IMR-90 (cell line): ENCODE measurements around the gene TCERG1L. TPM values are rescaled to one million over a fixed set of nuclear protein-coding genes. Genes with fewer than 3 reads are reported as not detected.

Source experiments
- ATAC-seq: fragments of 200-7000 bp; cut with Tn5 transposase; 2 replicates; pipeline ENCODE4 v1.9.1; 2020; ENCODE audit warnings: low read depth, mild to moderate bottlenecking, moderate library complexity
- BruUV-seq: library from RNA; stranded (reverse); fragments of 400-500 nt; replicated peaks from 2 replicates; lab custom pipeline; 2021; lab: Mats Ljungman, UMichigan
- CTCF ChIA-PET: fragments of 300-600 bp; formaldehyde crosslinking; extraction: SDS; loops from one replicate; lab custom pipeline; 2021; ENCODE audit warnings: antibody characterized with exemption; lab: Yijun Ruan, JAX
- POLR2A ChIA-PET: fragments of 300-600 bp; sonication (Branson Sonifier 250); formaldehyde crosslinking; loops from one replicate; lab custom pipeline; 2022; ENCODE audit warnings: antibody characterized with exemption; ENCODE audit not compliant: unreplicated experiment; lab: Charles Lee
- DNase-seq: peaks from one replicate; pipeline ENCODE4 v3.0.0; 2013
- H2AFZ ChIP-seq: replicated peaks from 2 replicates; pipeline ENCODE3; 2013; ENCODE audit warnings: low read length, mild to moderate bottlenecking; ENCODE audit not compliant: poor library complexity
- H2AK5ac ChIP-seq: 2 replicates; pipeline ENCODE4 v1.6.1; 2013; ENCODE audit warnings: low read depth, low read length, inconsistent platforms
- H2AK9ac ChIP-seq: replicated peaks from 2 replicates; pipeline ENCODE3; 2013; ENCODE audit warnings: mild to moderate bottlenecking, low read depth, low read length, moderate library complexity; ENCODE audit not compliant: poor library complexity
- H2BK120ac ChIP-seq: 2 replicates; pipeline ENCODE4 v1.6.1; 2013; ENCODE audit warnings: low read depth, low read length, inconsistent platforms
- H2BK15ac ChIP-seq: 3 replicates; pipeline ENCODE4 v1.6.1; 2013; ENCODE audit warnings: low read depth, low read length, inconsistent platforms
- H2BK20ac ChIP-seq: 2 replicates; pipeline ENCODE4 v1.6.1; 2013; ENCODE audit warnings: low read depth, mild to moderate bottlenecking, inconsistent platforms, low read length, moderate library complexity
- H2BK5ac ChIP-seq: 2 replicates; pipeline ENCODE4 v1.6.1; 2013; ENCODE audit warnings: mild to moderate bottlenecking, low read depth, low read length, inconsistent platforms; ENCODE audit not compliant: poor library complexity, severe bottlenecking
- H3K14ac ChIP-seq: replicated peaks from 2 replicates; pipeline ENCODE4 v1.6.1; 2013; ENCODE audit warnings: low read depth, low read length, inconsistent platforms
- H3K18ac ChIP-seq: 2 replicates; pipeline ENCODE4 v1.6.1; 2013; ENCODE audit warnings: low read depth, low read length, control low read depth
- H3K23ac ChIP-seq: 2 replicates; pipeline ENCODE4 v1.6.1; 2013; ENCODE audit warnings: low read depth, low read length, inconsistent platforms
- H3K27ac ChIP-seq: 2 replicates; pipeline ENCODE4 v1.5.1; 2013; ENCODE audit warnings: mild to moderate bottlenecking, control low read depth, low read length; ENCODE audit not compliant: insufficient read depth
- H3K27me3 ChIP-seq: 2 replicates; pipeline ENCODE4 v1.6.1; 2013; ENCODE audit warnings: low read length; ENCODE audit not compliant: control insufficient read depth, insufficient read depth
- H3K36me3 ChIP-seq: 2 replicates; pipeline ENCODE4 v1.6.1; 2013; ENCODE audit warnings: low read length, mixed read lengths; ENCODE audit not compliant: control insufficient read depth, insufficient read depth
- H3K4ac ChIP-seq: 2 replicates; pipeline ENCODE4 v1.6.1; 2013; ENCODE audit warnings: low read depth, low read length, inconsistent platforms
- H3K4me1 ChIP-seq: 2 replicates; pipeline ENCODE4 v1.6.1; 2013; ENCODE audit warnings: low read length, mixed read lengths; ENCODE audit not compliant: control insufficient read depth, insufficient read depth
- H3K4me2 ChIP-seq: 2 replicates; pipeline ENCODE4 v1.6.1; 2013; ENCODE audit warnings: low read depth, mild to moderate bottlenecking, control low read depth, low read length, moderate library complexity
- H3K4me3 ChIP-seq: 2 replicates; pipeline ENCODE4 v1.5.1; 2013; ENCODE audit warnings: low read depth, mild to moderate bottlenecking, control low read depth, low read length, moderate library complexity; ENCODE audit not compliant: insufficient read depth
- H3K56ac ChIP-seq: 2 replicates; pipeline ENCODE4 v1.6.1; 2013; ENCODE audit warnings: low read length, inconsistent platforms; ENCODE audit not compliant: insufficient read depth; ENCODE audit errors: extremely low read depth
- H3K79me1 ChIP-seq, 2 experiments: 2 replicates each; pipeline ENCODE4 v1.6.1; 2013; ENCODE audit warnings: low read length in 2 of 2, inconsistent platforms in 1 of 2, low read depth in 1 of 2
- H3K9ac ChIP-seq: 2 replicates; pipeline ENCODE4 v1.6.1; 2013; ENCODE audit warnings: low read depth, low read length, control low read depth
- H3K9me1 ChIP-seq: 2 replicates; pipeline ENCODE4 v1.6.1; 2013; ENCODE audit warnings: low read length, inconsistent platforms; ENCODE audit not compliant: insufficient read depth
- H3K9me3 ChIP-seq: 2 replicates; pipeline ENCODE4 v1.6.1; 2013; ENCODE audit warnings: low read length; ENCODE audit not compliant: control insufficient read depth, insufficient read depth
- H4K20me1 ChIP-seq: 2 replicates; pipeline ENCODE4 v1.6.1; 2013; ENCODE audit warnings: low read length, inconsistent platforms; ENCODE audit not compliant: insufficient read depth
- H4K5ac ChIP-seq: 2 replicates; pipeline ENCODE4 v1.6.1; 2013; ENCODE audit warnings: mild to moderate bottlenecking, low read depth, low read length, control low read depth
- H4K8ac ChIP-seq, 2 experiments: 2 replicates each; pipeline ENCODE4 v1.6.1; 2013; ENCODE audit warnings: low read depth in 2 of 2, low read length in 2 of 2, control low read depth in 1 of 2, inconsistent platforms in 1 of 2
- H4K91ac ChIP-seq: 2 replicates; pipeline ENCODE4 v1.6.1; 2013; ENCODE audit warnings: low read depth, low read length, inconsistent platforms; ENCODE audit not compliant: insufficient read depth
- BHLHE40 ChIP-seq: fragments of 150-350 bp; IDR thresholded peaks from 2 replicates; pipeline ENCODE4 v1.6.1; 2016; ENCODE audit warnings: mild to moderate bottlenecking, low read depth, low read length
- CEBPB ChIP-seq: IDR thresholded peaks from 2 replicates; pipeline ENCODE4 v1.6.1; 2012; ENCODE audit warnings: low read depth, low read length, improper control_type of control experiment
- FOS ChIP-seq: fragments of 150-350 bp; IDR thresholded peaks from 2 replicates; pipeline ENCODE4 v1.6.1; 2016; ENCODE audit warnings: low read depth, low read length
- MAFK ChIP-seq: IDR thresholded peaks from 2 replicates; pipeline ENCODE4 v1.6.1; 2012; ENCODE audit warnings: low read depth, low read length, improper control_type of control experiment
- MXI1 ChIP-seq: IDR thresholded peaks from 2 replicates; pipeline ENCODE4 v1.6.1; 2012; ENCODE audit warnings: low read depth, mild to moderate bottlenecking, low read length, moderate library complexity, borderline replicate concordance
- POLR2A ChIP-seq: IDR thresholded peaks from 2 replicates; pipeline ENCODE4 v1.6.1; 2012; ENCODE audit warnings: mild to moderate bottlenecking, low read depth, low read length
- RFX5 ChIP-seq: IDR thresholded peaks from 2 replicates; pipeline ENCODE4 v1.8.0; 2012; ENCODE audit warnings: low read depth, mild to moderate bottlenecking, low read length, moderate library complexity
- SMC3 ChIP-seq: fragments of 150-350 bp; IDR thresholded peaks from 2 replicates; pipeline ENCODE4 v1.6.1; 2016; ENCODE audit warnings: low read depth, mild to moderate bottlenecking, antibody characterized with exemption, low read length, moderate library complexity
- WGBS, 2 experiments: methylation state at CpG; one replicate each; pipeline versions ENCODE4 v1.1.5 to v1.1.7; 2013; ENCODE audit warnings: missing lambda C conversion rate in 2 of 2; ENCODE audit not compliant: insufficient read length in 1 of 2; ENCODE audit errors: extremely low coverage in 2 of 2; 5-methylcytosine and 5-hydroxymethylcytosine counted together
- dilution Hi-C: fragments of 300-500 bp; cut with HindIII; formaldehyde crosslinking; loops from one replicate; pipeline ENCODE4 v1.14.3; 2018; ENCODE audit warnings: low sequenced_read_pairs; ENCODE audit not compliant: unreplicated experiment
- in situ Hi-C: fragments of 300-500 bp; cut with MboI; formaldehyde crosslinking; loops from 3 replicates; pipeline ENCODE4 v1.14.3; 2019; ENCODE audit warnings: low sequenced_read_pairs, inconsistent platforms, mixed read lengths
- intact Hi-C: fragments of 100-400 bp; cut with micrococcal nuclease; formaldehyde crosslinking; loops from 2 replicates; pipeline ENCODE4 v1.10.0; 2022
- polyA plus RNA-seq, 3 experiments: library from polyadenylated mRNA; depleted of rRNA; stranded (reverse); fragments of >200 nt; gene quantifications; 2 replicates each; pipeline ENCODE4 v1.2.3, GENCODE V29; 2012; ENCODE audit warnings: low replicate concordance in 1 of 3
- total RNA-seq: library from RNA; depleted of rRNA; stranded (reverse); fragments of >200 nt; gene quantifications from 2 replicates; pipeline ENCODE4 v1.2.3, GENCODE V29; 2012
- TF ChIP-seq, protein P1 (sequence below): fragments of 150-350 bp; IDR thresholded peaks from 2 replicates; pipeline ENCODE4 v1.6.1; 2016; ENCODE audit warnings: low read depth, mild to moderate bottlenecking, low read length, moderate library complexity, borderline replicate concordance
- TF ChIP-seq, protein P2 (sequence below): conservative IDR thresholded peaks from 2 replicates; pipeline ENCODE4 v1.5.1; 2012; ENCODE audit warnings: mild to moderate bottlenecking, low read depth, low read length, improper control_type of control experiment
- TF ChIP-seq, protein P3 (sequence below): fragments of 150-350 bp; IDR thresholded peaks from 2 replicates; pipeline ENCODE4 v1.6.1; 2017; ENCODE audit warnings: mild to moderate bottlenecking, antibody characterized with exemption, low read length, low read depth

TCERG1L gene
- total and polyA plus RNA-seq, 2 of the 4 experiments (the other 2 are of a cell fraction): not detected

DNA sequence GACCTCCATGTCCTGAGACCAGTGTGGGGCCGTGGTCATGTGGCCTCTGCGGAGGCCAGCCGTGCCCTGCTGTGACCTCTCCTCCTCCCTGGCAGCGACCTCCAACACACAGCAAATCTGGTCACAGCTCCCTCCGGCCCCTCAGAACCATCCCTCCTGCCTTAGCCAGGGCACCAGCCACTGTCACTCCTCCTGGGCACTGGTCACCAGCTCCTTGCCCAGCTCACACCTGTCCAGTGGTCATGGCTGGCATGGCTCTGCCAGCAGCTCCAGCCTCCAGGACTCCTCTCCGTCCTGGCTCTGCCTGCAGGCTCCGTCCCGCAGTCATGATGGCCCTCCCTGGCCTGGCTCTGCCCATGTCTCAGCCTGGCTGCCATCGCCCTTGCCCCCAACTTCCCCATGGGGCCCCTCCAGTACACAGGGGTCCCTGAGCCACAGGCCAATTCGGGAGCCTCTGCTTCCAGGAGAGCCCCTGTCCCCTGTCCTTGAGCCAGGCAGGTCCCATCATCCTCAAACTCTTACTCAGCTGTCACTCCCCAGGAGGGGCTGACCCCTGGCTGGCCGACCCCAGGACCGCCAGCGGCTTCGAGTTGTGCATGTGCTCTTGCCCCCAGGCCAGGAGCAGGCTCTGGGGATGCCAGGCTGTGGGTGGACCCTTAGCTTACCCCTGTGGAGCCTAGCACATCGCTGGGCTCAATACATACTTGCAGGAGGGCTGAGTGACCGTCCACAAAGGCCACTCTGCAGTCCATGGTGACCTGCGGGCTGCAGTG, 92.5 kb downstream of the TCERG1L start:
- ATAC-seq (no peak), DNase-seq (no peak)
- TF ChIP-seq MXI1 (no peak), MAFK (no peak), BHLHE40 (no peak), CEBPB (no peak), SMC3 (no peak), RFX5 (no peak), POLR2A (no peak), FOS (no peak)
- TF ChIP-seq, protein P1, sequence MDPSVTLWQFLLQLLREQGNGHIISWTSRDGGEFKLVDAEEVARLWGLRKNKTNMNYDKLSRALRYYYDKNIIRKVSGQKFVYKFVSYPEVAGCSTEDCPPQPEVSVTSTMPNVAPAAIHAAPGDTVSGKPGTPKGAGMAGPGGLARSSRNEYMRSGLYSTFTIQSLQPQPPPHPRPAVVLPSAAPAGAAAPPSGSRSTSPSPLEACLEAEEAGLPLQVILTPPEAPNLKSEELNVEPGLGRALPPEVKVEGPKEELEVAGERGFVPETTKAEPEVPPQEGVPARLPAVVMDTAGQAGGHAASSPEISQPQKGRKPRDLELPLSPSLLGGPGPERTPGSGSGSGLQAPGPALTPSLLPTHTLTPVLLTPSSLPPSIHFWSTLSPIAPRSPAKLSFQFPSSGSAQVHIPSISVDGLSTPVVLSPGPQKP: no peak
- TF ChIP-seq, protein P2, sequence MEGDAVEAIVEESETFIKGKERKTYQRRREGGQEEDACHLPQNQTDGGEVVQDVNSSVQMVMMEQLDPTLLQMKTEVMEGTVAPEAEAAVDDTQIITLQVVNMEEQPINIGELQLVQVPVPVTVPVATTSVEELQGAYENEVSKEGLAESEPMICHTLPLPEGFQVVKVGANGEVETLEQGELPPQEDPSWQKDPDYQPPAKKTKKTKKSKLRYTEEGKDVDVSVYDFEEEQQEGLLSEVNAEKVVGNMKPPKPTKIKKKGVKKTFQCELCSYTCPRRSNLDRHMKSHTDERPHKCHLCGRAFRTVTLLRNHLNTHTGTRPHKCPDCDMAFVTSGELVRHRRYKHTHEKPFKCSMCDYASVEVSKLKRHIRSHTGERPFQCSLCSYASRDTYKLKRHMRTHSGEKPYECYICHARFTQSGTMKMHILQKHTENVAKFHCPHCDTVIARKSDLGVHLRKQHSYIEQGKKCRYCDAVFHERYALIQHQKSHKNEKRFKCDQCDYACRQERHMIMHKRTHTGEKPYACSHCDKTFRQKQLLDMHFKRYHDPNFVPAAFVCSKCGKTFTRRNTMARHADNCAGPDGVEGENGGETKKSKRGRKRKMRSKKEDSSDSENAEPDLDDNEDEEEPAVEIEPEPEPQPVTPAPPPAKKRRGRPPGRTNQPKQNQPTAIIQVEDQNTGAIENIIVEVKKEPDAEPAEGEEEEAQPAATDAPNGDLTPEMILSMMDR: no peak
- TF ChIP-seq, protein P3, sequence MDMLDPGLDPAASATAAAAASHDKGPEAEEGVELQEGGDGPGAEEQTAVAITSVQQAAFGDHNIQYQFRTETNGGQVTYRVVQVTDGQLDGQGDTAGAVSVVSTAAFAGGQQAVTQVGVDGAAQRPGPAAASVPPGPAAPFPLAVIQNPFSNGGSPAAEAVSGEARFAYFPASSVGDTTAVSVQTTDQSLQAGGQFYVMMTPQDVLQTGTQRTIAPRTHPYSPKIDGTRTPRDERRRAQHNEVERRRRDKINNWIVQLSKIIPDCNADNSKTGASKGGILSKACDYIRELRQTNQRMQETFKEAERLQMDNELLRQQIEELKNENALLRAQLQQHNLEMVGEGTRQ: no peak
- no peaks in the 10 kb centered on the region for H3K79me1 ChIP-seq
- H2BK120ac ChIP-seq: no peak overlapping the region
- H3K27ac ChIP-seq: no peak overlapping the region
- no peaks in the 10 kb centered on the region for H3K27me3 ChIP-seq
- no peak overlapping the region for H3K18ac ChIP-seq
- H4K20me1 ChIP-seq: no peaks in the 10 kb centered on the region
- no peak overlapping the region for H2BK5ac ChIP-seq
- no peak overlapping the region for H4K91ac ChIP-seq
- intact Hi-C loops (no loop called here), dilution Hi-C loops (no loop called here), in situ Hi-C loops (no loop called here)
- H3K9ac ChIP-seq: no peak overlapping the region
- POLR2A ChIA-PET: no interaction called here
- H3K4ac ChIP-seq: no peak overlapping the region
- H3K4me2 ChIP-seq: no peak overlapping the region
- CTCF ChIA-PET: no interaction called here
- H4K5ac ChIP-seq: no peak overlapping the region
- H2BK15ac ChIP-seq: no peak overlapping the region
- no peaks in the 10 kb centered on the region for H3K4me1 ChIP-seq
- H3K56ac ChIP-seq: no peak overlapping the region
- H2BK20ac ChIP-seq: no peak overlapping the region
- H3K23ac ChIP-seq: no peak overlapping the region
- 39% methylated on average over 3 of the region's 17 CpGs; no CpG with 5 or more reads in 1 of the 2 experiments for WGBS, 2 experiments
- H2AFZ ChIP-seq: no peak overlapping the region
- no peaks in the 10 kb centered on the region for H3K36me3 ChIP-seq
- no peak overlapping the region for H2AK9ac ChIP-seq
- no TSS peak for BruUV-seq
- H4K8ac ChIP-seq: no peak overlapping the region
- H3K14ac ChIP-seq: no peak overlapping the region
- H3K4me3 ChIP-seq: no peak overlapping the region
- no peaks in the 10 kb centered on the region for H3K9me1 ChIP-seq
- peaks cover 62% of the 10 kb centered on the region for H3K9me3 ChIP-seq
- no peak overlapping the region for H2AK5ac ChIP-seq
